Memory B cell (primary cell): ENCODE data around the gene ACE.

Experiments used
- ATAC-seq: fragments of 150-1000 bp; cut with Tn5 transposase; 2 replicates; pipeline ENCODE4 v1.10.0; 2021; ENCODE audit warnings: low read depth, mild to moderate bottlenecking, moderate library complexity
- DNase-seq, 2 donors: peaks; one replicate each; pipeline ENCODE4 v3.0.0; 2022; ENCODE audit warnings: low spot score in 2 of 2
- H3K27ac Mint-ChIP-seq: one replicate; pipeline ENCODE4 v1.8.0; 2022; ENCODE audit warnings: mild to moderate bottlenecking, moderate library complexity, mixed read lengths
- H3K27me3 Mint-ChIP-seq: one replicate; pipeline ENCODE4 v1.8.0; 2022; ENCODE audit warnings: mixed read lengths
- H3K36me3 Mint-ChIP-seq: one replicate; pipeline ENCODE4 v1.8.0; 2022; ENCODE audit warnings: mild to moderate bottlenecking, mixed read lengths
- H3K4me1 Mint-ChIP-seq: one replicate; pipeline ENCODE4 v1.8.0; 2022; ENCODE audit warnings: mixed read lengths
- H3K4me3 Mint-ChIP-seq: one replicate; pipeline ENCODE4 v1.8.0; 2022; ENCODE audit warnings: mild to moderate bottlenecking, moderate library complexity, mixed read lengths
- H3K9me3 Mint-ChIP-seq: one replicate; pipeline ENCODE4 v1.8.0; 2022; ENCODE audit warnings: mixed read lengths

The ACE gene

DNA sequence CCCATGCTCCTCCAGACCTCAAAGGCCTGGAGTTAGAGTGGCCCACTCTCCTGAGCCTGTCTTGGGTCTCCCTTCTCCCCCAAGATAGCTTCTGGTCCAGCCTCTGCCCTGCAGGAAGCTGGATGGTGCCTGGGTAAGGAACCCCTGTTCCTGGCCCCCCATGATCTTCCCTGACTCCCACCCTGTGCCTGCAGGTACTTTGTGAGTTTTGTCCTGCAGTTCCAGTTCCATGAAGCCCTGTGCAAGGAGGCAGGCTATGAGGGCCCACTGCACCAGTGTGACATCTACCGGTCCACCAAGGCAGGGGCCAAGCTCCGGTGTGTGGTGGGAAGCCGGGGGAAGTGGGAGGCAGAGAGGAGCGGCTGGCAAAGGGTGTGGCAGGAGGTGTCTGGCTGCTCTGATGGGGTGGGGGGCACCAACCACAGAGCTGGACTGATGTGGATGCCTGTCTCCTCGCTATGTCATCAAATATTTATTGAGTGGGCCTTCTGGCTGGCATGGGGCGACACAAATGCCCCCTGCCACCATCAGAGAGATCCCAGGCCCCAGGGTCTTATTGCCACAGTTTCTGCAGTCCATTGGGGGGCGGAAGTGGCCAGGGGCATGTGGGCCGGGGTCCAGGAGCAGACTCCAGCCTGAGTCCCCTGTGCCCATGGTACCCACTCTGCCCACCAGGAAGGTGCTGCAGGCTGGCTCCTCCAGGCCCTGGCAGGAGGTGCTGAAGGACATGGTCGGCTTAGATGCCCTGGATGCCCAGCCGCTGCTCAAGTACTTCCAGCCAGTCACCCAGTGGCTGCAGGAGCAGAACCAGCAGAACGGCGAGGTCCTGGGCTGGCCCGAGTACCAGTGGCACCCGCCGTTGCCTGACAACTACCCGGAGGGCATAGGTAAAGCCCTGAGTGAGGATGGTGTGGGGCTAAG is 7.1 kb downstream of the ACE start:
- ATAC-seq, result no peak
- DNase-seq, result no peak
- Mint-ChIP-seq H3K36me3 (no peaks in the 10 kb centered on the region), H3K27ac (no peak overlapping the region), H3K4me1 (peaks cover 15% of the 10 kb centered on the region), H3K9me3 (no peaks in the 10 kb centered on the region), H3K4me3 (no peak overlapping the region), H3K27me3 (peaks cover 15% of the 10 kb centered on the region)

DNA sequence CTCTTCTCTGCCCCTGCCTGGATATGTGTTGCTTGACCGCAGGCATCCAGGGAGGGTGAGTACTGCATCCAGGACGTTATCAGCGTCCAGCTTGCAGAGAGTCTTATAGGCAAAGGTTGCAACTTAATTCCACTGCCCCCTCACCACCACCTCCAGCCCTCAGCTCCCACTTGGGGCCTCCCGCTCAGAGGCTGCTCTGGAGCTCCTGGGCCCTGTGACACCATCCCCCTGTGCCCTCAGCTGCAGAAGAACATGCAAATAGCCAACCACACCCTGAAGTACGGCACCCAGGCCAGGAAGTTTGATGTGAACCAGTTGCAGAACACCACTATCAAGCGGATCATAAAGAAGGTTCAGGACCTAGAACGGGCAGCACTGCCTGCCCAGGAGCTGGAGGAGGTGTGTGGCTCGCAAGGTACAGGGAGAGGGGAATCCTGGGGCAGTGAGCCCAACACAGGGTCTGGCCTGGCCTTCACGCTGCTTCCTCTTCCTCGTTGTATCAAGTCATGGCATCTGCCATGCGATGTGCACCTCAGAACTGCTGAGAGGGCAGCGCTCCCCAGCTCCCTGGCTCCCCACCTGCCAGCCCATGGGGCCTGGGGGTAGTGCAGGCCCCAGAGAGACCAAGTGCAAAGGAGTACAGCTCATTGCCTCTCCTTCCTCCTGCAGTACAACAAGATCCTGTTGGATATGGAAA is 9.6 kb downstream of the ACE start:
- H3K4me1 Mint-ChIP-seq, result peaks cover 16% of the 10 kb centered on the region
- peak; percentile 74 for ATAC-seq
- H3K9me3 Mint-ChIP-seq, result no peaks in the 10 kb centered on the region
- no peaks in the 10 kb centered on the region for H3K36me3 Mint-ChIP-seq
- no peak overlapping the region for H3K27ac Mint-ChIP-seq
- no peak for DNase-seq
- peak overlapping the region; percentile 53 for H3K4me3 Mint-ChIP-seq
- peaks cover 6% of the 10 kb centered on the region for H3K27me3 Mint-ChIP-seq

DNA sequence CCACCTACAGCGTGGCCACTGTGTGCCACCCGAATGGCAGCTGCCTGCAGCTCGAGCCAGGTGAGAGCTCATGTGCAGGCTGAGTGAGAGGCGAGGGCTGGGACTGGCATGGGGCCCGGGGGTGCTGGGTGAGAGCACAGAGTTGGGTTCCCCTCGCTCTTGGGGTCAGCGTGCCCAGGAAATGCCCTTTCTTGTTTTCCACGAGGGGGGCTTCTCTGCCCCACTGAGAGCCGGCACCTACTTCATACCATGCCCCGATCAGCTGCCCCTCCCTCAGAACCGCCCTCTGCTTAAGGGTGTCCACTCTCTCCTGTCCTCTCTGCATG is 10.1 kb downstream of the ACE start:
- DNase-seq (no peak), ATAC-seq (no peak)
- Mint-ChIP-seq H3K27ac (no peak overlapping the region), H3K27me3 (peaks cover 6% of the 10 kb centered on the region), H3K4me3 (peak overlapping the region; percentile 53), H3K4me1 (peaks cover 16% of the 10 kb centered on the region), H3K9me3 (no peaks in the 10 kb centered on the region), H3K36me3 (no peaks in the 10 kb centered on the region)

DNA sequence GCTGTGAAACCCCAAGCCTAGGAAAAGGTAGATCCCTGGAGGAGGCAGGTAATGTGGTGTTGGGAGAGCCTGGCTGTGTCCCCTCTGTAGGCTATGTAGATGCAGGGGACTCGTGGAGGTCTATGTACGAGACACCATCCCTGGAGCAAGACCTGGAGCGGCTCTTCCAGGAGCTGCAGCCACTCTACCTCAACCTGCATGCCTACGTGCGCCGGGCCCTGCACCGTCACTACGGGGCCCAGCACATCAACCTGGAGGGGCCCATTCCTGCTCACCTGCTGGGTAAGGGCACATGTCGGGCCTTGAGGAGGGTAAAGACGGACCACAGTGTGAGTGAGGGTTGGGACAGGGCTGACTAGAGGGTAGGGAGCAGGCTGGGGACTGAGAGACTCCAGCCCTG is 12.0 kb downstream of the ACE start:
- Mint-ChIP-seq H3K9me3 (no peaks in the 10 kb centered on the region), H3K36me3 (no peaks in the 10 kb centered on the region)

DNA sequence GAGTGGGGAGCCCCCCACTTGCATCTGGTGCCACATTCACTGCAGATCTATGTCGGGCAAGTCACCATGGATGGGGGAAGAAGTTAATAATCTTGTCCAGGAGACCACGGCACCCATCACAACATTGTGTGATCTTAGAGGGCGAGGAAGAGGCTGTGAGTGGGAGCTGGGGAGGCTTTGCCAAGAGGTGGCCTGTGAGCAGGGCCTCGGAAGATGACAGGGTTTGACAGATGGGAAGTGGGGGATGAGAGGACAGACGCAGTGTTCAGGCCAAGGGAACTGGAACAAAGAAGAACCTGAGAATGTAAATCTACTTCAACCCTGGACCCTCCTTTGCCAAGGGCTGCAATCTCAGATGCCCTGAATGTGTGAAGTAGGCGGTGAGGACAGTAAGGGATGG is 12.4 kb downstream of the ACE start:
- H3K9me3 Mint-ChIP-seq, result no peaks in the 10 kb centered on the region
- H3K36me3 Mint-ChIP-seq, result no peaks in the 10 kb centered on the region
- no peak overlapping the region for H3K4me3 Mint-ChIP-seq
- DNase-seq (no peak), ATAC-seq (no peak)
- H3K4me1 Mint-ChIP-seq, result peaks cover 16% of the 10 kb centered on the region
- no peaks in the 10 kb centered on the region for H3K27me3 Mint-ChIP-seq
- peak overlapping the region; percentile 23 for H3K27ac Mint-ChIP-seq

More for the DNA sequence above, 12.0 kb downstream of the ACE start:
- ATAC-seq (no peak), DNase-seq (no peak)
- peaks cover 16% of the 10 kb centered on the region for H3K4me1 Mint-ChIP-seq
- H3K27ac Mint-ChIP-seq, result peak overlapping the region; percentile 23
- no peaks in the 10 kb centered on the region for H3K27me3 Mint-ChIP-seq
- no peak overlapping the region for H3K4me3 Mint-ChIP-seq

DNA sequence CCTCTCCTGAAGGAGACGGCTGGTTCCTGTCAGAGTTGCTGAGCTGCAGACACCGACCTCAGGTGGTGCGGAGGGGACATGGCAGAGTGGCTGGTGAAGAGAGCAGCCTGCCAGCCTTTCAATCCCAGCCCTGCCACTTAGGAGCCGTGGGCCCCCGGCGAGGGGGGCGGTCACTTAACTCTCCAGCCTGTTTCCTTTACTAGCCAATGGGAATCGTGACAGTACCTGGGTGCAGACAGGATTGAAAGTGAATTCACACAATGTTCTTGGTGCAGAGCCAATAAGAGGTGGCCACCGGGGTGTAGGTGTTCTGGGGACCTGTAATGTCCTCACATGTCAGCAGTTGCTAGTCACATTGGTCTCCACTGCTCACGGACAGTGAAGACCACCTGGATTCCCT is 13.5 kb downstream of the ACE start:
- no peaks in the 10 kb centered on the region for H3K36me3 Mint-ChIP-seq
- DNase-seq, result no peak
- no peak for ATAC-seq
- H3K27me3 Mint-ChIP-seq, result no peaks in the 10 kb centered on the region
- H3K4me1 Mint-ChIP-seq, result peaks cover 16% of the 10 kb centered on the region
- no peaks in the 10 kb centered on the region for H3K9me3 Mint-ChIP-seq
- H3K4me3 Mint-ChIP-seq, result no peak overlapping the region
- no peak overlapping the region for H3K27ac Mint-ChIP-seq

DNA sequence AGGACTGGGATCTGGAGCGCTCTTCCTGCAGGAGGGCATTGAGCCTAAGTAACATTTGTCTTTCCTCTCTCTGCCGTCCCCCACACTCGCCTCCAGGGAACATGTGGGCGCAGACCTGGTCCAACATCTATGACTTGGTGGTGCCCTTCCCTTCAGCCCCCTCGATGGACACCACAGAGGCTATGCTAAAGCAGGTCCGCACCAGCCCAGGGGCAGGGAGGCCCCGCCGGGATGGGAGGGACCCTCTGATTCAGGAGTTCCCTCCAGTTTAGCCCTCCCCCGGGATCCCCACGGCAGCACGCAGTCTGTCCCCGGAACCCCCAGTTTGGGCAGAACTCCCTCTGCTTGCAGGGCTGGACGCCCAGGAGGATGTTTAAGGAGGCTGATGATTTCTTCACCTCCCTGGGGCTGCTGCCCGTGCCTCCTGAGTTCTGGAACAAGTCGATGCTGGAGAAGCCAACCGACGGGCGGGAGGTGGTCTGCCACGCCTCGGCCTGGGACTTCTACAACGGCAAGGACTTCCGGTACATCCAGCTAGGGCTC is 14.1 kb downstream of the ACE start:
- Mint-ChIP-seq H3K4me3 (no peak overlapping the region), H3K27ac (no peak overlapping the region), H3K9me3 (no peaks in the 10 kb centered on the region), H3K4me1 (peaks cover 15% of the 10 kb centered on the region), H3K36me3 (no peaks in the 10 kb centered on the region), H3K27me3 (no peaks in the 10 kb centered on the region)
- no peak for ATAC-seq
- no peak for DNase-seq

DNA sequence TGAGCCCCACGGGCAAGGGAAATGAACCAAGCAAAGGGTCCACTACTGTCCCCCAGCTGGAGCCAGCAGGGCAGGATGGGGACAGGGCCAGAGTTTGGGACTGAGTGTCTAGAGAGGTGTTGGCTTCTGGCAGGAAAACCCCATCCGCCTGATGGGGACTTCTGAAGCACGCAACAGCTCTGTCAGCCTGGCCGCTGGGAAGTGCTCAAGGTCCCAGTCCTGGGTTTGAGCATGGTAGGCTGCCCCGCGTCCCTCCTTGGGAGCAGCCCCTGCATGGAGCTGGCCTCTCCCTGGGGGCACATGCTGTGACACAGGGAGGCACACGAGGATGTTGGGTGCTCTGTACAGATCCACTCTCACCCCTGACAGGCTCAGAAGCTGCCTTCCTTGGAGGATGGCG is 14.6 kb downstream of the ACE start:
- H3K27ac Mint-ChIP-seq, result no peak overlapping the region
- H3K9me3 Mint-ChIP-seq, result no peaks in the 10 kb centered on the region
- no peak for ATAC-seq
- H3K36me3 Mint-ChIP-seq, result no peaks in the 10 kb centered on the region
- peaks cover 10% of the 10 kb centered on the region for H3K4me1 Mint-ChIP-seq
- DNase-seq, result no peak
- H3K27me3 Mint-ChIP-seq, result no peaks in the 10 kb centered on the region
- no peak overlapping the region for H3K4me3 Mint-ChIP-seq

DNA sequence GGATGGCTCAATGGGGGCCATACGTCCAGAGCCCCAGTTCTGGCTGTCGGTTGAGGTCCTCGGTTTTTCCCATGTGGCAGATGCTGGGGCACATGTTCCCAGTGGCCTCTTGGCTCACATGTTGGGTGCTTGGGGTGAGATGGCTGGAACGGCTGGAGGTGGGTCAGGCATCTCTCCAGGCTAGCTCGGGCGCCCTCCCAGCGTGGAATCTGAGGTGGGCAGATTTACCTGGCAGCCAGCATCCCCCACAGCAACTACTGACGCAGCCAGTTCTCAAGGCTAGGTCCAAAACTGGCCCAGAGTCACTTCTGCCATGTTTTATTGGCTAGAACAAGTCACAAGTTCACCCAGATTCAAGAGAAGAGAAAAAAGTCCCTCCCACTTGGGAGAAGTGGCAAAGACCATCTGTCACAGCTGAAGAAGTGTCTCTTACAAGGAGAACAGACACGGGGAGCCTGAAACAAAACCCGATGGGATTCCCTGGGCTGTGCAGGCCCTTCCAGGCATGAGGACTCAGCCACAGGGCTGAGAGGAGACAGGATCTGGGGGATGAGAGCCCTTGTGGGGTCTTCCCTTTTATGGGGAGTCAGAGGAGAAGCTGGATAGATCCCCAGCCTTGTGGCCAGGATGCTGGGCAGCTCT is 15.2 kb downstream of the ACE start:
- H3K36me3 Mint-ChIP-seq, result no peaks in the 10 kb centered on the region
- ATAC-seq (no peak), DNase-seq (no peak)
- H3K4me3 Mint-ChIP-seq, result no peak overlapping the region
- no peak overlapping the region for H3K27ac Mint-ChIP-seq
- no peaks in the 10 kb centered on the region for H3K27me3 Mint-ChIP-seq
- no peaks in the 10 kb centered on the region for H3K9me3 Mint-ChIP-seq
- H3K4me1 Mint-ChIP-seq, result peaks cover 6% of the 10 kb centered on the region

DNA sequence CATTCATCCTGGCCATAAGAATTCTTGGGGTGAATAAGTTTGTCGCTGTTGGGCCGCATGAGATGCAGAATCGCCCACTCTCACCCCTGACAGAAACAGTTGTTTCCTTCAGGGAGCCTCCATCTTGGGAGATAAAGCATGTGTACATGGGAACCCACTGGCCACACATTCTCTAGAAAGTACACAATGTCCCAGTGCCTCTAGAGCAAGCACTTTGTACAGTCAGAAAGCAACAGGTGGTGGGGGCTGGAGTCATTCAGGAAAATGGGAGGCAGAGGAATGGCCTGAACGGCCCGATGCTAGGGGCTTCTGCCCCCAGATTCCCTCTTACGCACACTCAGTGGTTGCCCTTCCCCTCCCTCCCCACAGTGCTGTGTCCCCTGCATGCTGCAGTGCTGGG is 16.1 kb downstream of the ACE start:
- no peak overlapping the region for H3K4me3 Mint-ChIP-seq
- peaks cover 6% of the 10 kb centered on the region for H3K4me1 Mint-ChIP-seq
- DNase-seq (no peak), ATAC-seq (no peak)
- no peak overlapping the region for H3K27ac Mint-ChIP-seq
- H3K9me3 Mint-ChIP-seq, result no peaks in the 10 kb centered on the region
- no peaks in the 10 kb centered on the region for H3K36me3 Mint-ChIP-seq
- no peaks in the 10 kb centered on the region for H3K27me3 Mint-ChIP-seq

DNA sequence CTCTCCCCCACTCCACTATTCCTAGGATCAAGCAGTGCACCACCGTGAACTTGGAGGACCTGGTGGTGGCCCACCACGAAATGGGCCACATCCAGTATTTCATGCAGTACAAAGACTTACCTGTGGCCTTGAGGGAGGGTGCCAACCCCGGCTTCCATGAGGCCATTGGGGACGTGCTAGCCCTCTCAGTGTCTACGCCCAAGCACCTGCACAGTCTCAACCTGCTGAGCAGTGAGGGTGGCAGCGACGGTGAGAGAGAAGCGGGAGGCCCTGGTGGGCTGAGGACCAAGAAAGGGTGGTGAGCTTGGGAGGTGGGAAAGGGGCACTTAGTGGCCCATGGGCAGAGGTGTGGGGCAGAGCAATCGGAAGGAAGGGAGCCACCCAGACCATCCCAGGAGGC is 16.6 kb downstream of the ACE start:
- H3K27ac Mint-ChIP-seq, result no peak overlapping the region
- DNase-seq (no peak), ATAC-seq (no peak)
- H3K4me3 Mint-ChIP-seq, result no peak overlapping the region
- H3K27me3 Mint-ChIP-seq, result no peaks in the 10 kb centered on the region
- H3K4me1 Mint-ChIP-seq, result peaks cover 6% of the 10 kb centered on the region
- H3K36me3 Mint-ChIP-seq, result no peaks in the 10 kb centered on the region
- no peaks in the 10 kb centered on the region for H3K9me3 Mint-ChIP-seq

DNA sequence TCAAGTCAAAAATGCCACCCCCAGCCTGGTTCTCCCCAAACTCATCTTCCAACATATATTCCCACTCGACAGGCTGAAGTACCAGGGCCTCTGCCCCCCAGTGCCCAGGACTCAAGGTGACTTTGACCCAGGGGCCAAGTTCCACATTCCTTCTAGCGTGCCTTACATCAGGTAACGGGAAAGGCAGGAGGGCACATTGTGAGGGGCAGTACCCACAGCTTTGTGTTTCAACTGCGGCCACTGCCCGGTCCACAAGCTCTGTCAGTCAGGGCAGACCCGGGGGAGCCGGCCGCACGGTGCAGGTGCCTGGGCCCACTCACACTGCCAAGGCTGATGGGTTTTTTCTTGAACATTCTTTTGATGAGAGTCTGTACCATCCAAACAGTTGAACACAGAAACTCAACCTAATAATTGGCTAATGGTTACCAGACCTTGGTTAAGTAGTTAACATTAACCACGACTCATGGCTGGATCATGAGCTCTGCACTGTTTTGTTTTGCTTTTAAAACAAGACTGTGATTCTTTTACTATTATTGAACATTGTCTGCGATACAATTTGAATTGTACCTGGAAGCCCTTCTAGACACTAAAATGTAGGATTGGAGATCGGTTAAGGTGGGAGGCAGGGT is 17.6 kb downstream of the ACE start:
- Mint-ChIP-seq H3K9me3 (no peaks in the 10 kb centered on the region), H3K27me3 (no peaks in the 10 kb centered on the region), H3K4me3 (no peak overlapping the region), H3K36me3 (no peaks in the 10 kb centered on the region), H3K4me1 (no peaks in the 10 kb centered on the region), H3K27ac (no peak overlapping the region)
- ATAC-seq (no peak), DNase-seq (no peak)

DNA sequence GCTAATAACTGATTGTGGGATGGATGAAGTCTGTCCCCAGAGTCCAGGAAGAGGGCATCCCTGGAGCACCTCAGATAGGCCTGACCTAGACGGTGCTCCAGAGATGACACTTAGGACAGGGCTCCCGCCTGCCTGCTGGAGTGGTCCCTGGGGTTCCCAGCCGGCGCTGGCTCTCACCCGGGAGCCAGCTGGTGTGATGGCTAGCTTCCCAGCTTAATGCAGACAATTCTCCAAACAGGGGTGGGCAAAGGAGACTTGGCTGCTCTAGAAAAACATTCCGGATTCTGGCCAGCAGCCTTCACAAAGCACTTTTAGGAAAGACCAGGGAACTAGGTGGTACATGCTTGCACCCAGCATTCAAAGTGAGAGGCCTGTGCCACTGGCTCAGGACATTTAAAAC is 18.6 kb downstream of the ACE start:
- H3K27ac Mint-ChIP-seq, result no peak overlapping the region
- H3K4me3 Mint-ChIP-seq, result no peak overlapping the region
- no peaks in the 10 kb centered on the region for H3K9me3 Mint-ChIP-seq
- H3K36me3 Mint-ChIP-seq, result no peaks in the 10 kb centered on the region
- no peaks in the 10 kb centered on the region for H3K4me1 Mint-ChIP-seq
- ATAC-seq (no peak), DNase-seq (no peak)
- peaks cover 1% of the 10 kb centered on the region for H3K27me3 Mint-ChIP-seq

DNA sequence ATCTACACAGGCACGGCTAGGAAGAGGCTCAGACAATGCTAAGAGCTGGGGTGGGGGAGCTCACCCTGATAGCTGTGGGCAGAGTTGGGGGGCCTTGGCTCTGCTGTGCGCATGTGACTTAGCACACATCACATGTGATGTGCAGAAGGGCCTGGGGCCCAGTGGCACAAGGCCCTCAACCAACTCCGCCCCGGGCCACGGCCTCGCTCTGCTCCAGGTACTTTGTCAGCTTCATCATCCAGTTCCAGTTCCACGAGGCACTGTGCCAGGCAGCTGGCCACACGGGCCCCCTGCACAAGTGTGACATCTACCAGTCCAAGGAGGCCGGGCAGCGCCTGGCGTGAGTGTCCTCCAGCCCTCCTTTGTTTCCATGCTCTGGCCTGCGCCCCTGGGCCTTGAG is 19.3 kb downstream of the ACE start:
- ATAC-seq (no peak), DNase-seq (no peak)
- H3K4me1 Mint-ChIP-seq, result no peaks in the 10 kb centered on the region
- H3K9me3 Mint-ChIP-seq, result no peaks in the 10 kb centered on the region
- H3K4me3 Mint-ChIP-seq, result no peak overlapping the region
- H3K36me3 Mint-ChIP-seq, result no peaks in the 10 kb centered on the region
- peaks cover 7% of the 10 kb centered on the region for H3K27me3 Mint-ChIP-seq
- H3K27ac Mint-ChIP-seq, result no peak overlapping the region
